ENCODE data around the gene FAM171A1. TPM values are rescaled to one million over a fixed set of nuclear protein-coding genes. Genes with fewer than 3 reads are reported as not detected.
"Not testable (repeated sequence)": the region's sequence is repeated elsewhere in the genome, so short reads cannot be mapped to it uniquely, and the experiment has no call there.

Gene FAM171A1
- total RNA-seq, 1 donor from 2014 or later: 27.7 TPM

- no peaks in the 10 kb centered on the region for H3K4me1 ChIP-seq
- H3K27me3 ChIP-seq: no peaks in the 10 kb centered on the region
- no peak for DNase-seq (ENCODE audit: low spot score in 2 of 2)
- H3K27ac ChIP-seq: no peak overlapping the region
- TF ChIP-seq, protein P1, sequence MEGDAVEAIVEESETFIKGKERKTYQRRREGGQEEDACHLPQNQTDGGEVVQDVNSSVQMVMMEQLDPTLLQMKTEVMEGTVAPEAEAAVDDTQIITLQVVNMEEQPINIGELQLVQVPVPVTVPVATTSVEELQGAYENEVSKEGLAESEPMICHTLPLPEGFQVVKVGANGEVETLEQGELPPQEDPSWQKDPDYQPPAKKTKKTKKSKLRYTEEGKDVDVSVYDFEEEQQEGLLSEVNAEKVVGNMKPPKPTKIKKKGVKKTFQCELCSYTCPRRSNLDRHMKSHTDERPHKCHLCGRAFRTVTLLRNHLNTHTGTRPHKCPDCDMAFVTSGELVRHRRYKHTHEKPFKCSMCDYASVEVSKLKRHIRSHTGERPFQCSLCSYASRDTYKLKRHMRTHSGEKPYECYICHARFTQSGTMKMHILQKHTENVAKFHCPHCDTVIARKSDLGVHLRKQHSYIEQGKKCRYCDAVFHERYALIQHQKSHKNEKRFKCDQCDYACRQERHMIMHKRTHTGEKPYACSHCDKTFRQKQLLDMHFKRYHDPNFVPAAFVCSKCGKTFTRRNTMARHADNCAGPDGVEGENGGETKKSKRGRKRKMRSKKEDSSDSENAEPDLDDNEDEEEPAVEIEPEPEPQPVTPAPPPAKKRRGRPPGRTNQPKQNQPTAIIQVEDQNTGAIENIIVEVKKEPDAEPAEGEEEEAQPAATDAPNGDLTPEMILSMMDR (IDR thresholded peaks at IDR 0.05): no peak
- no peak overlapping the region for H3K4me3 ChIP-seq
- no peaks in the 10 kb centered on the region for H3K36me3 ChIP-seq
- no peaks in the 10 kb centered on the region for H3K9me3 ChIP-seq
- intact Hi-C loops (cut with DNase I): no loop called here
These were observed 29.5 kb downstream of the FAM171A1 start for GRCh38 chr10:15341502-15342128.

- H3K9me3 ChIP-seq: no peaks in the 10 kb centered on the region
- TF ChIP-seq, protein P1 (IDR thresholded peaks at IDR 0.05): no peak
- DNase-seq (ENCODE audit: low spot score in 2 of 2): no peak
- H3K4me1 ChIP-seq: peaks cover 0 to 4% of the 10 kb centered on the region in 2 donors
- no peak overlapping the region for H3K27ac ChIP-seq
- H3K36me3 ChIP-seq: no peaks in the 10 kb centered on the region
- intact Hi-C loops (cut with DNase I): no loop called here
- H3K4me3 ChIP-seq: no peak overlapping the region
- H3K27me3 ChIP-seq: no peaks in the 10 kb centered on the region
These were observed 31.2 kb downstream of the FAM171A1 start for GRCh38 chr10:15339892-15340291.

- H3K27me3 ChIP-seq; DNase-seq (ENCODE audit: low spot score in 2 of 2); H3K4me3 ChIP-seq; intact Hi-C loops (cut with DNase I); H3K4me1 ChIP-seq; H3K36me3 ChIP-seq; H3K9me3 ChIP-seq; H3K27ac ChIP-seq: not testable (repeated sequence)
These were observed 33.6 kb downstream of the FAM171A1 start for GRCh38 chr10:15337441-15337923.

- H3K27me3 ChIP-seq: no peaks in the 10 kb centered on the region
- TF ChIP-seq, protein P1 (IDR thresholded peaks at IDR 0.05): no peak
- H3K4me1 ChIP-seq: peaks cover 0 to 4% of the 10 kb centered on the region in 2 donors
- H3K4me3 ChIP-seq: no peak overlapping the region
- H3K27ac ChIP-seq: no peak overlapping the region
- intact Hi-C loops (cut with DNase I): no loop called here
- H3K36me3 ChIP-seq: no peaks in the 10 kb centered on the region
- no peak for DNase-seq (ENCODE audit: low spot score in 2 of 2)
- H3K9me3 ChIP-seq: no peaks in the 10 kb centered on the region
These were observed 34.9 kb downstream of the FAM171A1 start for GRCh38 chr10:15336211-15336610.

GRCh38 chr10:15335508-15335907 is 35.6 kb downstream of the FAM171A1 start:
- TF ChIP-seq, protein P1 (IDR thresholded peaks at IDR 0.05): no peak
- intact Hi-C loops (cut with DNase I): no loop called here
- DNase-seq (ENCODE audit: low spot score in 2 of 2): no peak
- Histone ChIP-seq H3K4me3 (no peak overlapping the region), H3K27me3 (no peaks in the 10 kb centered on the region), H3K27ac (no peak overlapping the region), H3K4me1 (peaks cover 0 to 4% of the 10 kb centered on the region in 2 donors), H3K9me3 (no peaks in the 10 kb centered on the region), H3K36me3 (no peaks in the 10 kb centered on the region)

DNA sequence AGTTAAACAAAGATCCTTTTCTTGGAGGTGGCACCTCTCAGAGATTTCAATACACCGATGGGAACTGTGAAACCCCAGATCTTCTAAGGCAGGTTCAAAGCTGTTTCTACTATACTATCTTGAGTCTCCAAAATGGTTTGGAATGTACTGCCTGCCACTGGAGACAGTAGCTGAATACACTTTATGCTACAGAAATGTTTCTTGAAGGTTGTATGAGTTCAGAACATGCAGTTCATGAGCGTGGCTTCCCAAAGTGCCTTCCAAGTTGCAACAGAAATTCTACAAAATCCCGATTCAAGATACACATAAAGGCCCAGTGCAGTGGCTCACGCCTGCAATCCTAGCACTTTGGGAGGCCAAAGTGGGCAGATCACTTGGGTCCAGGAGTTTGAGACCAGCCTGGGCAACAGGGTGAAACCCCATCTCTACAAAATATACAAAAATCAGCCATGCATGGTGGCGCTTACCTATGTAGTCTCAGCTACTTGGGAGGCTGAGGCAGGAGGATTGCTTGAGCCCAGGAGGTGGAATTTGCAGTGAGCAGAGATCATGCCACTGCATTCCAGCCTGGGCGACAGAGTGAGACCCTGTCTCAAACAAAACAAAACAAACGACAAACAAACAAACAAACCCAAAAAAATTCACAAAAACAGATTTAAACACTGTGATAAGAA is 36.3 kb downstream of the FAM171A1 start:
- no peak overlapping the region for H3K4me3 ChIP-seq
- H3K9me3 ChIP-seq: no peaks in the 10 kb centered on the region
- DNase-seq (ENCODE audit: low spot score in 2 of 2): no peak
- peaks cover 0 to 4% of the 10 kb centered on the region in 2 donors for H3K4me1 ChIP-seq
- no peaks in the 10 kb centered on the region for H3K36me3 ChIP-seq
- no peaks in the 10 kb centered on the region for H3K27me3 ChIP-seq
- TF ChIP-seq, protein P1 (IDR thresholded peaks at IDR 0.05): no peak
- intact Hi-C loops (cut with DNase I): no loop called here
- H3K27ac ChIP-seq: no peak overlapping the region

Measured in ascending aorta (tissue), 2 donors.